Natural killer cell treated with Interleukin-12 subunit alpha and Interleukin-12 subunit beta and Interleukin-15 and Interleukin-18, amount 100 ng/mL, for 72 hours (primary cell): ENCODE measurements around the gene UBXN10. TPM values are rescaled to one million over a fixed set of nuclear protein-coding genes. Genes with fewer than 3 reads are reported as not detected.

ENCODE experiments used
- ATAC-seq, 2 donors: fragments of 150-1000 bp; cut with Tn5 transposase in 1 of 2; sonication (Bioruptor Pico), chemical (Tn5 transposase) in 1 of 2; 2 replicates each; pipeline ENCODE4 v1.10.0; 2021
- DNase-seq: peaks from one replicate; pipeline ENCODE4 v3.0.0; 2022; ENCODE audit warnings: low spot score
- H3K27ac Mint-ChIP-seq, 2 donors: 1 replicate in 1 of 2; 2 replicates in 1 of 2; pipeline ENCODE4 v1.8.0; 2022; ENCODE audit warnings: mixed read lengths in 2 of 2, mild to moderate bottlenecking in 1 of 2, moderate library complexity in 1 of 2
- H3K27me3 Mint-ChIP-seq, 2 donors: 1 replicate in 1 of 2; 2 replicates in 1 of 2; pipeline ENCODE4 v1.8.0; 2022; ENCODE audit warnings: mixed read lengths in 2 of 2
- H3K36me3 Mint-ChIP-seq: one replicate; pipeline ENCODE4 v1.8.0; 2022; ENCODE audit warnings: mixed read lengths
- H3K4me1 Mint-ChIP-seq, 2 donors: 1 replicate in 1 of 2; 2 replicates in 1 of 2; pipeline ENCODE4 v1.8.0; 2022; ENCODE audit warnings: low read depth in 2 of 2, mixed read lengths in 2 of 2, mild to moderate bottlenecking in 1 of 2
- H3K4me3 Mint-ChIP-seq: one replicate; pipeline ENCODE4 v1.8.0; 2022; ENCODE audit warnings: mixed read lengths
- H3K9me3 Mint-ChIP-seq: 2 replicates; pipeline ENCODE4 v1.8.0; 2022; ENCODE audit warnings: mixed read lengths
- total RNA-seq, 2 donors: library from RNA; stranded (reverse); gene quantifications; one replicate each; pipeline ENCODE4 v1.2.3, GENCODE V29; 2022

The UBXN10 gene, protein sequence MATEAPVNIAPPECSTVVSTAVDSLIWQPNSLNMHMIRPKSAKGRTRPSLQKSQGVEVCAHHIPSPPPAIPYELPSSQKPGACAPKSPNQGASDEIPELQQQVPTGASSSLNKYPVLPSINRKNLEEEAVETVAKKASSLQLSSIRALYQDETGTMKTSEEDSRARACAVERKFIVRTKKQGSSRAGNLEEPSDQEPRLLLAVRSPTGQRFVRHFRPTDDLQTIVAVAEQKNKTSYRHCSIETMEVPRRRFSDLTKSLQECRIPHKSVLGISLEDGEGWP
- total RNA-seq, result under 1 TPM; 0.26 to 0.56 TPM

DNA sequence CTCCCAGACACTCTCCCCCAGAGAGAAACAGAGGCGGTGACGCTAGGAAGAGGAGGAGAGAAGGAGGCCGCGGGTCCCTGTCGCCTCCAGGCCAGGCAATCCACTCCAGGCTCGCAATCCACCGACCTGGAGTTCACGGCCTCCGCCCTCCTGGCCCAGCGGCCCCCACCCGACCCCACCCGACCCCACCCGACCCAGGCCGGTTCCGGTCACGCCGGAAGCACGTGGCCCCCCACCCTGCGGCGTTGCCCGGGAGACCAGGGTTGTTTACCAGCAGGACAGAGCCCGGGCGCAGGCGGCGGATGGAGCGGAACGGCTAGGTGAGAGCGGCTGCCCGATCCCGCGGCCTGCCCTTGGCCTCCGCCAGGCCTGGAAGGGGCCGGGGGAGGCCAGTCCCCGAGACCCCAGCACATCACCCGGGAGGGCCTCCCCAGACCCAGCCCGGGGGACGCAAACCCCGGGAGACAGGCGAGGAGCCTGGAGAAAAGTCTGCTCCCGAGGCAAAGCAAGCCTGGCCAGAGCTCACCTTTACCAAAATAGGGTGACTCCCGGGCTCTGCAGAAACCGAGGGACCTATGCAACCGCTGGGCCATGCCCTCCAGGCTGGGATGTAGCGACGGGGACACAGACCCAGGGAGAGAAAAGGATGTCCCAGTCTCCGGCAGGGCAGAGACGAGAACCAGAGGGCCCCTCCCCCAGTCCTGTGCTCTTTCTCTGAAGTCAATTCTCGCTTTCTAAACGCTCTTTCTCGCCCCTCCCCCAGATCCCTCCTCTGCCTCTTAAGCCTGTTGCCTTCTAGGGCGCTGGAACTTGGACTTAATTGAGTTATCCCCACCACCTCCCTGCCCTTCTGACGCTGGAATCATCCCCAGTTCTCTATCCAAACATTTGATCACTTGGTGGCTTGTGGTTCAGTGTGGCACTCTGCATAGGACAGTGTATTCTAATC is at the start of gene UBXN10, which contains the start of gene PLA2G2C:
Gene UBXN10 (plus strand): TSS at position 263 of the 949 bp plus-strand sequence. CDS start 4,466 bp downstream, outside the sequence.
Gene PLA2G2C (minus strand): TSS at position 685 of the 949 bp plus-strand sequence. CDS start 9,155 bp downstream, outside the sequence.
- H3K27ac Mint-ChIP-seq, result peak within 1 kb of the TSS; percentile 77
- peak within 1 kb of the TSS; percentile 82 for H3K4me3 Mint-ChIP-seq
- H3K27me3 Mint-ChIP-seq, result peaks cover 0 to 15% of the 10 kb centered on the region in 2 donors
- DNase-seq, result peak; percentile 64
- H3K9me3 Mint-ChIP-seq, result no peaks in the 10 kb centered on the region
- H3K4me1 Mint-ChIP-seq, result peaks cover 42 to 44% of the 10 kb centered on the region in 2 donors
- H3K36me3 Mint-ChIP-seq, result no peaks in the 10 kb centered on the region
- peak; percentile 71 to 82 for ATAC-seq

DNA sequence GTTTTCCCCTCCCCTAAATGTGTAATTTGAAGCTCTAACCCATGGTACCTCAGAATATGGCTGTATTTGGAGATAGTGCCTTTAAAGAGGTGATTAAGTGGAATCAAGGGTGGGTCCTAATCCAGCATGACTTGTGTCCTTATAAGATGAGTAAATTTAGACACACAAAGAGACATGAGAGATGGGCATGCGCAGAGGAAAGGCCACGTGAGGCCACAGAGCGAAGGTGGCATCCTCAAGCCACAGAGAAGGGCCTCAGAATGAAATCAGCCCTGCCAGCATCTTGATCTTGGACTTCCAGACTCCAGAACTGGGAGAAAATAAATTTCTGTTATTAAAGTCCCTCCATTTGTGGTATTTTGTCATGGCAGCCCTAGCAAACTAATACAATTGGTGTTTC is 49.6 kb upstream of the UBXN10 start:
- Mint-ChIP-seq H3K27me3 (peaks cover 15 to 19% of the 10 kb centered on the region in 2 donors), H3K36me3 (no peaks in the 10 kb centered on the region), H3K4me1 (no peaks in the 10 kb centered on the region), H3K4me3 (no peak overlapping the region), H3K9me3 (no peaks in the 10 kb centered on the region), H3K27ac (no peak overlapping the region)
- ATAC-seq, result no peak
- DNase-seq, result no peak

DNA sequence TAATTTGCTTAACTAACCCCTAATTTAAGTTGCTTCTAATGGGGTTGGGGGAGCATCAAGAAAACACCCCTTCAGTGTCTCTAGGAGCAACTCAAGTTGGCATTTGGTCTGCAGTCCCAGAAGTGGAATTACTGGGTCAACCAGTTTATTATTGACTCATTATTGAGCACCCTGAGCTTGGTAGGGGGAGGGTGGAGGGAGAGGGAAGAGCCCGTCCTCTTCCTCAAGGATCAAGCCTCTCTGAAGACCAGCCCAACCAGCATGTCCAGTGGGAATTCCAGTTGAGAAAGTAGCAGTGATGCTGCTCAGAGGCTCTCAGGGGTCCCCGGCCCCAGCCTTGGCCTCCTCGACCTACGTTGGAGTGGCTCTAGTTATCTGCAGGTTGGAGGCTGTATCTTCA is 48.8 kb upstream of the UBXN10 start:
- ATAC-seq (no peak), DNase-seq (no peak)
- Mint-ChIP-seq H3K9me3 (no peaks in the 10 kb centered on the region), H3K27ac (no peak overlapping the region), H3K27me3 (peaks cover 10 to 12% of the 10 kb centered on the region in 2 donors), H3K36me3 (no peaks in the 10 kb centered on the region), H3K4me1 (no peaks in the 10 kb centered on the region), H3K4me3 (no peak overlapping the region)

DNA sequence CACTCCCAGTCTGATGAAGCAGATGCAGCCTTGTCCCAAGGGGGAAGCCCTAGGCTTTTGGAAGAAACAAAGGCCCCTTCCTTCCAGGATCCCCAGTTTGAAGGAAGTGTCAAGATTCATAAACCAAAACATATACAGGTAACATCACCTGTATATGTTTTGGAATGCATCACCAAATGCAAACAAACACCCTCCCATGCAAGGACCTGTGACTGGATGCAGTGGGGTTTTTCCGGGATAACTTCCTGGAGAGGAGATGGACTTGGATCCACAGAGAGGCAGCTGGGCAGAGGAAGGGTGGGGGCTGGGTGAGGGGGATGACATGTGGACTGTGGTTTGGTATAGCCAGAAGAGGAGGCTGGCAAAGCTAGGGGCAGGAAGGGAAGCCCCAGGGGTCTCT is 48.3 kb upstream of the UBXN10 start:
- H3K27ac Mint-ChIP-seq, result no peak overlapping the region
- no peak for DNase-seq

DNA sequence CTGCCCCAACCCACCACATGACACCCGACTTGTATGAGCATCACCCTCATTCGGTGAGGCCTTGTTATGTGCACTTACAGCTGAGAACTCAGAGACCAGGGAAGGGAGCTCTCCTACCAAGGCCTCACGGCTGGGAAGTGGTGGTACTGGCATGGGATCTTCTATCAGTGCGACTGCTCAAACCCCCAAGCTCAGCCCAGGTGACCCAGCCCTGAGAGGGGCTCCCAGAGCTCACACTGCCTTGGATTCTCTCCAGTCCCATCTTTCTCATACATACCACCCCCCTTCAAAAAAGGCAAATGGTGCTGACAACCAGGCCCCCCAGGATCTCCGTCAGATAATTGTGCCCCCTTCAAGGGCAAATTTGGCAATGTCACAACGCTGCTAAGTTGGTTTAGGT is 47.5 kb upstream of the UBXN10 start:
- H3K27ac Mint-ChIP-seq, result no peak overlapping the region
- no peaks in the 10 kb centered on the region for H3K4me1 Mint-ChIP-seq
- no peaks in the 10 kb centered on the region for H3K9me3 Mint-ChIP-seq
- peaks cover 7% of the 10 kb centered on the region in 2 donors for H3K27me3 Mint-ChIP-seq
- no peaks in the 10 kb centered on the region for H3K36me3 Mint-ChIP-seq
- no peak overlapping the region for H3K4me3 Mint-ChIP-seq
- DNase-seq (no peak), ATAC-seq (no peak)

More for the DNA sequence above, 48.3 kb upstream of the UBXN10 start:
- Mint-ChIP-seq H3K9me3 (no peaks in the 10 kb centered on the region), H3K36me3 (no peaks in the 10 kb centered on the region), H3K4me3 (no peak overlapping the region), H3K4me1 (no peaks in the 10 kb centered on the region), H3K27me3 (peaks cover 7% of the 10 kb centered on the region in 2 donors)
- no peak for ATAC-seq

DNA sequence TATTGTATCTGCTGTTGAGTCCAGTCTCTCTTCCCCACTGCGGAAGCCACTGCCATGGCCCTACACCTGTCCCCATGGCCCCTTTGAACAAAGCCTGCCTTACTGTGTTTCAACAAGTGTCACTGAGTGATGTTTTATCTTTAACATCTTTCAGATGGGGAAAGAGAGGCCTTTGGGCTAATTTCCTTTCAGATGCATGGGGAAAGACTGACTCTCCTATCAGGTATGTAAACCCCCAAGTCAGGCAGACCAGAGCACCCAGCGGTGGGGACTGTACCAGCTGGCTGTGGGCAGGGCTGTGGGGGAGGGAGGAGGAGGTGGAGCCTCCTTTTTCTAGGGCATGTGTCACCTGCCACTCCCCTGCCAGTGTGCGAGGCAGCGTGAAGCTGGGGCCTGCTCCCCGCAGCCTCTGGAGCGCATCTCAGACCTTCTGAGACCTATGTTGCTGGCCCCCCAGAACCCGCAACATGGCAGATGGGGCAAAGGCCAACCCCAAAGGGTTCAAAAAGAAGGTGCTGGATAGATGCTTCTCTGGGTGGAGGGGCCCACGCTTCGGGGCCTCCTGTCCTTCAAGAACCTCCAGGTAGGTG is 46.8 kb upstream of the UBXN10 start, which contains the start of gene PLA2G2F:
Gene PLA2G2F (plus strand): TSS at position 363 of the 590 bp plus-strand sequence. CDS start 105 bp downstream, at position 468.
- DNase-seq (no peak), ATAC-seq (no peak)
- Mint-ChIP-seq H3K36me3 (no peaks in the 10 kb centered on the region), H3K4me1 (no peaks in the 10 kb centered on the region), H3K27ac (no peak within 1 kb of the TSS), H3K9me3 (no peaks in the 10 kb centered on the region), H3K27me3 (peaks cover 4 to 5% of the 10 kb centered on the region in 2 donors), H3K4me3 (no peak within 1 kb of the TSS)

DNA sequence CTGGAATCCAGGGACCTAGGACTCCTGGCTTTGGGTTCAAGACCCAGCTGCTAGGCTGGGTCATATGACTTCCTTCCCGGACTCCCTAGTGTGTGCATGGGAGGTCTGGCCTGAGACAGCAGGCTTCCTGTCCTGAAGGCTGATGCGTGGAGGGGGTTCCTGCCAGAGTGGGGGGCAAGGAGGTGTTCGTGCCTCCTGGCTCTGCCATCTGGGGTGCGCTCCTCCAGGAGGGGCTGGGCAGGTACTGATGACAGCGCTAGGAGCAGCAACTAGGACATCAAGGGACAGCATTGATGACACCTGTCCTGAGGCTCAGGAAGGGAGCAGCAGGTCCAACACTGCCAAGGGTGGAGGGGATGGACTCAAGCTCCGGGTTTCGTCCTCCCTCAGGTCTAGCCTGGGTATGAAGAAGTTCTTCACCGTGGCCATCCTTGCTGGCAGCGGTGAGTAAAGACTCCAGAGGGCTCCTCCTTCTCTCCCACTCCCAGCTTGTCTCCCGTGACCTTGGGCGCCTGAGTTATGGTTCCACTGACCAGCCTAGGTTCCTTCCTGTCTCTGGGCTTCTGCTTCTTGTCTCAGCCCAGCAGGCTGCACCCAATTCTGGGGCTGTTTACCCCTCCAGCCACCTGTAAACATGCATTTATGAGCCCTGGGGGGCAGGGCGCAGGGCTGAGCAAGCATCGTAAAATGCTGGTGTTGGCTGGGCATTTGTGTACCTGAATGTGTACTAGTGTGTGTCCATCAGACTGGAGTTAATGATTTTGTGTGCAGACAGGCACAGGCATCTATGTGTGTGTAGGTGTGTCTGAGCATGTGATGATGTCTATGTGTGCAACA is 45.9 kb upstream of the UBXN10 start:
- H3K36me3 Mint-ChIP-seq, result no peaks in the 10 kb centered on the region
- ATAC-seq (no peak), DNase-seq (no peak)
- H3K27ac Mint-ChIP-seq, result no peak overlapping the region
- no peaks in the 10 kb centered on the region for H3K9me3 Mint-ChIP-seq
- peaks cover 0 to 3% of the 10 kb centered on the region in 2 donors for H3K27me3 Mint-ChIP-seq
- H3K4me3 Mint-ChIP-seq, result no peak overlapping the region
- no peaks in the 10 kb centered on the region for H3K4me1 Mint-ChIP-seq

DNA sequence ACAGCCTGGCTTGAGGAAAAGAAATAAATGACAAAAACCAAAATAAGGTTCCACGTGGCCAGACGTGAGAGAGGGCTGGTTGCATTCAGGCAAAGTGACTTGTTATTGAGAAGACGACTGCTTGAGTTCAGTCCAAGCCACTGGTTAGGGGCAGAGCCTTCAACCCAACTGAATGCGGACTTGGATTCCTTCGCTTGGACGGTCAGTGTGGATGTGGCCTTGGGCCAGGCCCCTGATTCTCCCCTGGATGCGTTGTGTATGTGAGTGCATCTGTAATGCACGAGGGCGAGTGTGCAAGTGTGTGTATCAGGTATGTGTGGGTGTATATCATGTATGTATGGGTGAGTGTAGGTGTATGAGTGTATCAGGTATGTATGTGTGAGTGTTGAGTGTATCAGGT is 44.9 kb upstream of the UBXN10 start:
- no peaks in the 10 kb centered on the region for H3K36me3 Mint-ChIP-seq
- H3K27me3 Mint-ChIP-seq, result peaks cover 0 to 3% of the 10 kb centered on the region in 2 donors
- ATAC-seq (no peak), DNase-seq (no peak)
- no peak overlapping the region for H3K27ac Mint-ChIP-seq
- no peak overlapping the region for H3K4me3 Mint-ChIP-seq
- no peaks in the 10 kb centered on the region for H3K9me3 Mint-ChIP-seq
- no peaks in the 10 kb centered on the region for H3K4me1 Mint-ChIP-seq

DNA sequence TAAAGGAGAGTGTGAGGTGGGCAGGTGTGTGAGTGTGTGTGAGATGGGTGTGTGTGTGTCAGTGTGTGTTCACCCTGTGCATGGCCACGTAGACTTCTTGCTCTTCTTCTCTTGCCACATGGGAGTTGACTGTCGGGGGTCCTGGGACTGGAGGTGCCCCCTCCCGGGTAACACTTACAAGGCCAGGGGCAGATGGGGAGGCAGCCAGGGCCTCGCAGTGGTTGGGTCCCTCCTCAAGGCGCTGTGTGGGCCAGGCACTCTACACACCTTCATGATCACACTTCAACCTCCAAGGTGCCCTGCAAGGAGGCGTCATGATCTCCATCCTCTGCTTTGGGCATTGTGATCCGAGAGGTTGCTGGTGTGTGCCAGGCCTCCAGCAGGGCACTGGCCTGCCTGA is 44.4 kb upstream of the UBXN10 start:
- ATAC-seq, result no peak
- no peaks in the 10 kb centered on the region for H3K9me3 Mint-ChIP-seq
- no peak for DNase-seq
- peaks cover 0 to 3% of the 10 kb centered on the region in 2 donors for H3K27me3 Mint-ChIP-seq
- no peak overlapping the region for H3K4me3 Mint-ChIP-seq
- H3K27ac Mint-ChIP-seq, result no peak overlapping the region
- H3K4me1 Mint-ChIP-seq, result no peaks in the 10 kb centered on the region
- H3K36me3 Mint-ChIP-seq, result no peaks in the 10 kb centered on the region

DNA sequence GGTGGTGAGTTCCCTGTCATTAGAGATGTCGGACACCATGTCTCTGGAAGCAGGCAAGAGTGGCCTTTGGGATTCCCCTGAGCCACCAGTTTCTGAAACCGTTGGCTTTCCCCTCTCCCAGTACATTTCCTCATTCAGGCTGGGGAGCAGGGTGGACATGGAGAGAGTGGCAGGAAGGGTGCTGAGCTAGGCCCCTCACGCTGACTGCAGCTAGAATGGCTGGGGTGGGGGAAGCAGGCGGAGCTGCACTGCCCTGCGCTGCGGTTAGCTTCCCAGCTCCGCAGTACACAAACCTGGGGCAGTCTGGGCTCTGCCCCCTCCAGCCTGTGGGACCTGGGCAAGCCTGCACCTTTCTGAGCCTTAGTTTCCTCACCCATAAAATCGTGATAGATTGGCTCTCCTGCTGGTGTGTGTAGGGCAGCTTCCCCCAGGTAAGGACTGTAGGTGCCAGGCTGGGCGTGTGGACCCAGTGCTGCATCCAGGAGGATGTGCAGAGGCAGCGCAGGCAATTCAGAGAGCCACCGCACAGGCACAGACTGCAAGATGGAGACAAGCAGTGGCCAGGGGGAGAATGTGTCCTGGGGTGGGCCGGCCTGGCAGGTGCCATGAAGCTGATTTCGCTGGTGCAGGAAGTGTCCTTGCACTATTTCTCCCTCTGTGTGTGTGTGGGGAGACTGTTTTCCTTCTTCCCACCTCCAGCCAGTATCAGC is 43.7 kb upstream of the UBXN10 start:
- H3K4me1 Mint-ChIP-seq, result no peaks in the 10 kb centered on the region
- H3K27me3 Mint-ChIP-seq, result peaks cover 0 to 3% of the 10 kb centered on the region in 2 donors
- no peaks in the 10 kb centered on the region for H3K36me3 Mint-ChIP-seq
- H3K9me3 Mint-ChIP-seq, result no peaks in the 10 kb centered on the region
- ATAC-seq (no peak), DNase-seq (no peak)
- no peak overlapping the region for H3K4me3 Mint-ChIP-seq
- H3K27ac Mint-ChIP-seq, result no peak overlapping the region

DNA sequence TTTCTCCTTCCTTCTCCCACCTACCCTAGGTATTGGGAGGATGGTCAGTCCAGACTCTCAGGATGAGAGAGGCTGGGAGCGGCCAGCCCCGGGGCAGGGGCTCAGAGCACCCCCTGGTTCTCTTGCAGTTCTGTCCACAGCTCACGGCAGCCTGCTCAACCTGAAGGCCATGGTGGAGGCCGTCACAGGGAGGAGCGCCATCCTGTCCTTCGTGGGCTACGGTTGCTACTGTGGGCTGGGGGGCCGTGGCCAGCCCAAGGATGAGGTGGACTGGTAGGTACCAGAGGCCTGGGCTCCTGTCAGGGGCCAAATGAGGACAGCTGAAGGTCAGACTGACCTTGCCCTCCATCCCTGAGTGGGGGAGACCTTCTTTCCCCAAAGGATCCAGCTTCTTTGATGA is 42.6 kb upstream of the UBXN10 start:
- Mint-ChIP-seq H3K4me1 (no peaks in the 10 kb centered on the region), H3K27me3 (no peaks in the 10 kb centered on the region), H3K4me3 (no peak overlapping the region), H3K9me3 (no peaks in the 10 kb centered on the region), H3K27ac (no peak overlapping the region), H3K36me3 (no peaks in the 10 kb centered on the region)
- ATAC-seq (no peak), DNase-seq (no peak)

DNA sequence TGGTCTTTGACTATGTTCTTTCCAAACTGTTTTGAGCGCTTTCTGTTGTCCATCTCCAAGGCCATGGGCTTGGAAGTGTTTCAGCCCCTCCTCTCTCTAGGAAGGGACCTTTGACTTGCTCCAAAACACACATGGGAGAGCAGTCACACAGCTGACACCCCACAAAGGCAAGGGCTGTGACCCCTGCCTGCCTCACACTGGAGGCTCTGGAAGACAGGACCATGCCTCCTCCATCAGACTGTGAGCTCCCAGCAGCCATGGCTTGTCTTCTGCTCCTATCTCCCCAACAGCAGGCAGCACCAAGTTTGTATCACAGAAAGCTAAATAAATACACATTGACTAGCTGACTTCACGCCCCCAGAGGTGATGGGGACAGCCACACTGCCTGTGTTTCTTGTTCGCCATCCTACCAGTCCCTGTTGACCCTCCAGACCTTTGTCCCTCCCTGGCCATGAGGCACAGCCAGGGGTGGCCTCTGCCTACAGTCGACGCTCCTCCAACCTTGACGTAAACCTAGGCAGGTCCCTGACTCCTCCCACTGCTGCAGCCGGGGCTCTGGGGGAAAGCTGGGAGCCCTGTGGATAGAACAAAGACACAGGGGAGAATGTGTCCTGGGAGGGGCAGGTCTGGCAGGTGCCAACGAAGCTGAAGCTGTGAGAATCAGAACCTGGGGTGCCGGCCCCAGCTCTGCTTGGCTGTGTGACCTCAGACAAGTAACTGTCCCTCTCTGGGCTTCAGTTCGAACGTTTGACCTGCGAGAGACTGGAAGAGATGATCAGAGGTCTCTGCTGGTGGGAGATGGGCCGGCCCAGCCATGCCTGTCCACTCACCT is 41.9 kb upstream of the UBXN10 start:
- DNase-seq (no peak), ATAC-seq (no peak)
- Mint-ChIP-seq H3K36me3 (no peaks in the 10 kb centered on the region), H3K4me1 (no peaks in the 10 kb centered on the region), H3K4me3 (no peak overlapping the region), H3K9me3 (no peaks in the 10 kb centered on the region), H3K27ac (no peak overlapping the region), H3K27me3 (no peaks in the 10 kb centered on the region)
